K562 (cell line): ENCODE measurements around the gene JPT1. TPM values are rescaled to one million over a fixed set of nuclear protein-coding genes. Genes with fewer than 3 reads are reported as not detected.

Experiments used
- ARNT ChIP-seq, 2 experiments: fragments of 450-650 bp; IDR thresholded peaks; 2 replicates each; pipeline ENCODE4 v1.6.1; 2016; ENCODE audit warnings: mild to moderate bottlenecking in 1 of 2
- BCOR ChIP-seq: fragments of 450-650 bp; IDR thresholded peaks from 2 replicates; pipeline ENCODE4 v1.6.1; 2016
- DDX20 ChIP-seq: fragments of 450-650 bp; IDR thresholded peaks from 2 replicates; pipeline ENCODE4 v1.6.1; 2016; ENCODE audit warnings: missing genetic modification characterization, low read depth, mild to moderate bottlenecking, missing compliant biosample characterization, moderate library complexity
- HMBOX1 ChIP-seq: sonication (generic); IDR thresholded peaks from 2 replicates; pipeline ENCODE4 v1.6.1; 2016
- IRF9 ChIP-seq: fragments of 450-650 bp; IDR thresholded peaks from 2 replicates; pipeline ENCODE4 v1.6.1; 2016; ENCODE audit warnings: missing biosample characterization, missing genetic modification characterization
- MTA1 ChIP-seq: fragments of 450-650 bp; IDR thresholded peaks from 2 replicates; pipeline ENCODE4 v1.6.1; 2017; ENCODE audit warnings: borderline replicate concordance
- MTF1 ChIP-seq: fragments of 250-450 bp; sonication (Bioruptor Pico); IDR thresholded peaks from 2 replicates; pipeline ENCODE4 v1.9.0; 2021; ENCODE audit warnings: moderate library complexity, mild to moderate bottlenecking, inconsistent platforms, borderline replicate concordance
- NR0B1 ChIP-seq: fragments of 450-650 bp; IDR thresholded peaks from one replicate; pipeline ENCODE4 v1.6.1; 2018; ENCODE audit warnings: mild to moderate bottlenecking, moderate library complexity; ENCODE audit not compliant: partially characterized antibody
- RREB1 ChIP-seq: fragments of 250-450 bp; sonication (Bioruptor Pico); IDR thresholded peaks from 2 replicates; pipeline ENCODE4 v1.4.0; 2020
- SFPQ ChIP-seq: fragments of 200-400 bp; formaldehyde crosslinking; IDR thresholded peaks from 2 replicates; pipeline ENCODE4 v1.6.1; 2017; ENCODE audit warnings: mild to moderate bottlenecking, low read depth, low read length, moderate library complexity
- TCF3 ChIP-seq: sonication (generic); formaldehyde crosslinking; IDR thresholded peaks from 2 replicates; pipeline ENCODE4 v1.4.0; 2020; ENCODE audit warnings: mild to moderate bottlenecking, missing genetic modification reagents
- ZFPM2 ChIP-seq: fragments of 250-450 bp; sonication (Bioruptor Pico); IDR thresholded peaks from 2 replicates; pipeline ENCODE4 v1.5.1; 2022; ENCODE audit warnings: mild to moderate bottlenecking
- ZNF3 ChIP-seq: fragments of 250-450 bp; sonication (Bioruptor Pico); IDR thresholded peaks from 2 replicates; pipeline ENCODE4 v1.5.0; 2021; ENCODE audit warnings: mild to moderate bottlenecking, moderate library complexity
- polyA plus RNA-seq, 8 experiments: library from polyadenylated mRNA; depleted of rRNA in 4 of 8; stranded (reverse) in 5 of 8; unstranded in 3 of 8; fragments of >200 nt; fragmentation: Nextera tagmentation in 2 of 8; fragmentation: Illumina TruSeq in 1 of 8; extraction: Ambion mirVana in 2 of 8; extraction: Trizol in 1 of 8; gene quantifications; 2 replicates each; pipeline versions ENCODE4 v1.2.1 to v1.2.3, GENCODE V29; 2011 to 2014; ENCODE audit warnings: inconsistent platforms in 1 of 8, missing spikeins in 1 of 8
- total RNA-seq, 7 experiments: library from RNA; depleted of rRNA in 6 of 7; stranded (reverse); fragments of >200 nt in 6 of 7; fragmentation: Illumina TruSeq in 2 of 7; extraction: Trizol in 2 of 7; gene quantifications; 2 replicates each; pipeline versions ENCODE4 v1.2.1 to v1.2.3, GENCODE V29; 2011 to 2021; ENCODE audit warnings: low replicate concordance in 1 of 7

JPT1 gene
- total and polyA plus RNA-seq, 9 of the 15 experiments (the other 6 are each of a cell fraction or from before 2014, with no cell fraction given) = 56.7 to 292 (median 144) TPM

- TF ChIP-seq SFPQ (no peak), BCOR (no peak), NR0B1 (no peak), ZFPM2 (CRISPR knock-in tag) (no peak), DDX20 (tag) (0 out of 2 replicates have a peak, but pooled peaks have one; percentile 63), IRF9 (tag) (no peak; the same call in 1 of the 2 replicates), MTF1 (CRISPR knock-in tag) (no peak), ZNF3 (CRISPR knock-in tag) (no peak), RREB1 (CRISPR knock-in tag) (peak; percentile 77; the same call in 1 of the 2 replicates), ARNT (IDR thresholded peaks at IDR 0.05) (no peak), TCF3 (no peak), HMBOX1 (no peak), MTA1 (no peak)
Measured at GRCh38 chr17:75182569-75183436, 28.5 kb upstream of the JPT1 start, which contains the start of gene SUMO2 (continued).
